ENCODE data around the gene TGFBR1.
A peak's percentile ranks its signal among the peaks of the same experiment; 100 is the strongest.

Gene TGFBR1

GRCh38 chr9:99181206-99181605 is 76.3 kb downstream of the TGFBR1 start:
- H3K9me2 ChIP-seq (replicated peaks; ENCODE audit: insufficient read depth, low read length) = no peaks in the 10 kb centered on the region
- H4K20me1 ChIP-seq (ENCODE audit: insufficient read depth, low read length) = no peaks in the 10 kb centered on the region
- H3K9me3 ChIP-seq (replicated peaks; ENCODE audit: insufficient read depth, low read length) = no peaks in the 10 kb centered on the region
- no peaks in the 10 kb centered on the region for H3K36me3 ChIP-seq (replicated peaks; ENCODE audit: insufficient read depth, low read length)
- no peak overlapping the region for H3K4me2 ChIP-seq (ENCODE audit: low read depth, low read length)
- H3K9ac ChIP-seq (ENCODE audit: low read length) = no peak overlapping the region
- no peaks in the 10 kb centered on the region for H3K27me3 ChIP-seq (replicated peaks; ENCODE audit: insufficient read depth, low read length)
- H3K27ac ChIP-seq (ENCODE audit: low read length) = no peak overlapping the region
- H2AFZ ChIP-seq (ENCODE audit: low read length) = no peak overlapping the region
- no peaks in the 10 kb centered on the region for H3K79me2 ChIP-seq (ENCODE audit: low read length)
- H3F3A ChIP-seq (ENCODE audit: insufficient read depth, low read length) = no peaks in the 10 kb centered on the region
- TF ChIP-seq EZH2 (optimal IDR thresholded peaks at IDR 0.05; ENCODE audit: low read depth, low read length) (no peak), CTCF (IDR thresholded peaks at IDR 0.05; ENCODE audit: low read length) (no peak), EZH2phosphoT487 (IDR thresholded peaks at IDR 0.05; ENCODE audit: low read length) (no peak)
- H3K4me1 ChIP-seq (ENCODE audit: low read length) = peaks cover 14% of the 10 kb centered on the region
- H3K4me3 ChIP-seq (ENCODE audit: low read length) = no peak overlapping the region
- DNase-seq = no peak

DNA sequence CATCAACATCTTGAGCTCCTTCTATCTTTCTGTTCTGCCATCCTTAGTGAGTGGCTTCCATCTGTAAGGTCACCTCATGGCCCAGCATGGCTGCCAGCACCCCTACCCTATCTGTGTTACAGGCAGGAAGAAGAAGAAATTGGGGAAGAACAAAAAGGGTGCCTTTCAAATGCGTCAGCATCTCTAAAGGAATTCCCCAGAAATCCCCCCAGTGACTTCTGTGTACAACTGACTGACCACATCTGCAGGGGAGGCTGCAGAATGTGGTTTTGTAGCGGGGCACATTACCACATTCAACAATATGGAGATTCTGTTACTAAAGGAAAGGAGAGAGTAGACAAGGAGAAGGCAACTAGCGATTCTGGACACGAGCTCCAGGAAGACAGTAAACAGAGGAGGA is 76.7 kb downstream of the TGFBR1 start:
- Histone ChIP-seq H3K79me2 (ENCODE audit: low read length) (no peaks in the 10 kb centered on the region), H3K36me3 (replicated peaks; ENCODE audit: insufficient read depth, low read length) (no peaks in the 10 kb centered on the region), H3F3A (ENCODE audit: insufficient read depth, low read length) (no peaks in the 10 kb centered on the region), H3K4me1 (ENCODE audit: low read length) (peaks cover 17% of the 10 kb centered on the region), H3K27ac (ENCODE audit: low read length) (no peak overlapping the region), H3K4me2 (ENCODE audit: low read depth, low read length) (peak overlapping the region; percentile 9), H3K9me3 (replicated peaks; ENCODE audit: insufficient read depth, low read length) (no peaks in the 10 kb centered on the region), H3K27me3 (replicated peaks; ENCODE audit: insufficient read depth, low read length) (no peaks in the 10 kb centered on the region), H4K20me1 (ENCODE audit: insufficient read depth, low read length) (no peaks in the 10 kb centered on the region), H3K9me2 (replicated peaks; ENCODE audit: insufficient read depth, low read length) (no peaks in the 10 kb centered on the region), H2AFZ (ENCODE audit: low read length) (peak overlapping the region; percentile 56), H3K9ac (ENCODE audit: low read length) (no peak overlapping the region), H3K4me3 (ENCODE audit: low read length) (no peak overlapping the region)
- TF ChIP-seq EZH2phosphoT487 (IDR thresholded peaks at IDR 0.05; ENCODE audit: low read length) (no peak), EZH2 (optimal IDR thresholded peaks at IDR 0.05; ENCODE audit: low read depth, low read length) (no peak), CTCF (IDR thresholded peaks at IDR 0.05; ENCODE audit: low read length) (no peak)
- peak; percentile 35 for DNase-seq

DNA sequence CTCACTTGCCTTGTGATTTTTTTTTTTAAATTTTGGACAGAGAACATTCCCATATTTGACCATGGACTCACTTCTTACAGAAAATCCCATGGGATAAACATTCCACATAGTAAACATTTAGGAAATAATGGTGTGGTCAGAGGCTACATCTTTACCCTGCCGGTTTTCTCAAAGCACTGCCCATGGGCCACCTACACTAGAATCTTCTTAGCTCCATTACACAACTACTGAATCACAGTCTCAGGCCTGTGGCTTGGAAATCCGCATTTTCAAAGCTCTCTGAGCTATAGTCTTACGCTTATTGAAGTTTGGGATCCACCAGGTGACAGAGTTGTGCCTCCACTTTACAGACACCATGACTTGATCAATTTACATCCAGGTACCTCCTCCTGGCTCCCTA is 77.4 kb downstream of the TGFBR1 start:
- H4K20me1 ChIP-seq (ENCODE audit: insufficient read depth, low read length) = no peaks in the 10 kb centered on the region
- no peak overlapping the region for H3K27ac ChIP-seq (ENCODE audit: low read length)
- H3K9me2 ChIP-seq (replicated peaks; ENCODE audit: insufficient read depth, low read length) = no peaks in the 10 kb centered on the region
- H3K9me3 ChIP-seq (replicated peaks; ENCODE audit: insufficient read depth, low read length) = no peaks in the 10 kb centered on the region
- H3K4me3 ChIP-seq (ENCODE audit: low read length) = no peak overlapping the region
- no peaks in the 10 kb centered on the region for H3K79me2 ChIP-seq (ENCODE audit: low read length)
- H2AFZ ChIP-seq (ENCODE audit: low read length) = no peak overlapping the region
- H3K4me2 ChIP-seq (ENCODE audit: low read depth, low read length) = no peak overlapping the region
- H3K4me1 ChIP-seq (ENCODE audit: low read length) = peaks cover 24% of the 10 kb centered on the region
- TF ChIP-seq EZH2phosphoT487 (IDR thresholded peaks at IDR 0.05; ENCODE audit: low read length) (no peak), EZH2 (optimal IDR thresholded peaks at IDR 0.05; ENCODE audit: low read depth, low read length) (no peak), CTCF (IDR thresholded peaks at IDR 0.05; ENCODE audit: low read length) (no peak)
- no peak for DNase-seq
- H3K9ac ChIP-seq (ENCODE audit: low read length) = no peak overlapping the region
- no peaks in the 10 kb centered on the region for H3K27me3 ChIP-seq (replicated peaks; ENCODE audit: insufficient read depth, low read length)
- H3F3A ChIP-seq (ENCODE audit: insufficient read depth, low read length) = peaks cover 3% of the 10 kb centered on the region; the same call in 1 of the 2 replicates
- no peaks in the 10 kb centered on the region for H3K36me3 ChIP-seq (replicated peaks; ENCODE audit: insufficient read depth, low read length)

Measured in MM.1S (cell line).